Left renal cortex interstitium (tissue), 4 donors: Measurements from ENCODE around the gene RANBP3. TPM values are rescaled to one million over a fixed set of nuclear protein-coding genes. Genes with fewer than 3 reads are reported as not detected.

Experiments
- polyA plus RNA-seq, 4 donors: library from polyadenylated mRNA; unstranded; fragments of 120-200 nt; gene quantifications; one replicate each; pipeline ENCODE4 v1.2.1, GENCODE V29; 2013; ENCODE audit not compliant: insufficient read length in 4 of 4

Gene RANBP3
- polyA plus RNA-seq, 4 donors: 67.7 to 73.7 (median 72.4) TPM

Other genes starting within 250 kb of the RANBP3 start
- gene PRR22, start 193.4 kb downstream of the RANBP3 start, polyA plus RNA-seq: 1 to 10 TPM; 1.5 to 4.4 (median 3.7) TPM
- 10 to 100 TPM; 21.9 to 37.7 (median 30.1) TPM for gene DUS3L, start 187.0 kb downstream of the RANBP3 start, polyA plus RNA-seq
- gene NRTN, start 173.1 kb downstream of the RANBP3 start, polyA plus RNA-seq: 1 to 10 TPM; 1.6 to 5.5 (median 3.9) TPM
- 10 to 100 TPM in 2 of 4 donors, 1 to 10 TPM in 2; 7.2 to 16.0 (median 10.8) TPM for gene FUT6, start 138.4 kb downstream of the RANBP3 start, polyA plus RNA-seq
- 1 to 10 TPM in 2 of 4 donors, under 1 TPM in 2; 0.32 to 1.3 (median 0.74) TPM for gene FUT3, start 126.7 kb downstream of the RANBP3 start, polyA plus RNA-seq
- under 1 TPM in 1 of 4 donors, not detected in 3; 0.06 TPM for gene FUT5, start 107.6 kb downstream of the RANBP3 start, polyA plus RNA-seq
- 100 to 1,000 TPM; 132 to 235 (median 194) TPM for gene NDUFA11, start 74.3 kb downstream of the RANBP3 start, polyA plus RNA-seq
- 10 to 100 TPM in 2 of 4 donors, 1 to 10 TPM in 2; 4.6 to 12.6 (median 7.9) TPM for gene VMAC, start 73.3 kb downstream of the RANBP3 start, polyA plus RNA-seq
- 10 to 100 TPM; 27.7 to 54.3 (median 37.2) TPM for gene CAPS, start 63.9 kb downstream of the RANBP3 start, polyA plus RNA-seq
- gene RFX2, start 132.4 kb upstream of the RANBP3 start, polyA plus RNA-seq: 10 to 100 TPM in 2 of 4 donors, 1 to 10 TPM in 2; 6.7 to 11.1 (median 8.8) TPM
- gene ACSBG2, start 157.5 kb upstream of the RANBP3 start, polyA plus RNA-seq: 1 to 10 TPM in 2 of 4 donors, under 1 TPM in 2; 0.54 to 2.7 (median 1.5) TPM